ENCODE data around the gene AIFM1. TPM values are rescaled to one million over a fixed set of nuclear protein-coding genes. Genes with fewer than 3 reads are reported as not detected.

AIFM1 gene
- total and polyA plus RNA-seq, 2 experiments from 2014 or later = 29.6 to 47.3 TPM

DNA sequence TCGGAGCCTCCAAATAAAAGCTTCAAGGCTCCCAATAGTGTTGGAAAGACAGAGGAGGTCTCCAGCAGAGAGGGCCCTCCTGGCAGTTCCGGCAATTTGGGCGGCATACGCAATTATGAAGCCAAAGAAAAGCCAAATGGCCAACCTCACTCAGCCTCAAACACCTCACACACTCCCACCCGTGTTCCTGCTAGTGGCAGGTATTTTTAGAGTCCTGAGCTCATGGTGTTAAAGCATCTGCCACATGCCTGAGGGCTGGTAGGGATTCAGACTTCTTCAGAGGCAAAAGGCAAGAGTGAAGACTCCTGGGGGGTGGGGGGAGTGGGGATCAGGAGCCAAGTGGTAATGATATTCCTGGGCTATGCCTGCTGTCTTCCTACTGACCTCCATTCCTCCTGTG is 13.5 kb upstream of the AIFM1 start:
- Histone ChIP-seq H3F3A (replicated peaks; ENCODE audit: low read depth) (no peaks in the 10 kb centered on the region), H3K4me3 (no peak overlapping the region), H2AFZ (no peak overlapping the region), H3K4me2 (no peak overlapping the region), H3K36me3 (ENCODE audit: insufficient read depth) (no peaks in the 10 kb centered on the region), H3K79me2 (replicated peaks; ENCODE audit: insufficient read depth) (no peaks in the 10 kb centered on the region), H3K9me2 (ENCODE audit: insufficient read depth) (no peaks in the 10 kb centered on the region), H3K27ac (ENCODE audit: low read depth) (no peak overlapping the region), H3K27me3 (ENCODE audit: insufficient read depth) (no peaks in the 10 kb centered on the region), H3K4me1 (ENCODE audit: insufficient read depth) (no peaks in the 10 kb centered on the region), H4K20me1 (replicated peaks; ENCODE audit: insufficient read depth) (no peaks in the 10 kb centered on the region)
- TF ChIP-seq, protein P1, sequence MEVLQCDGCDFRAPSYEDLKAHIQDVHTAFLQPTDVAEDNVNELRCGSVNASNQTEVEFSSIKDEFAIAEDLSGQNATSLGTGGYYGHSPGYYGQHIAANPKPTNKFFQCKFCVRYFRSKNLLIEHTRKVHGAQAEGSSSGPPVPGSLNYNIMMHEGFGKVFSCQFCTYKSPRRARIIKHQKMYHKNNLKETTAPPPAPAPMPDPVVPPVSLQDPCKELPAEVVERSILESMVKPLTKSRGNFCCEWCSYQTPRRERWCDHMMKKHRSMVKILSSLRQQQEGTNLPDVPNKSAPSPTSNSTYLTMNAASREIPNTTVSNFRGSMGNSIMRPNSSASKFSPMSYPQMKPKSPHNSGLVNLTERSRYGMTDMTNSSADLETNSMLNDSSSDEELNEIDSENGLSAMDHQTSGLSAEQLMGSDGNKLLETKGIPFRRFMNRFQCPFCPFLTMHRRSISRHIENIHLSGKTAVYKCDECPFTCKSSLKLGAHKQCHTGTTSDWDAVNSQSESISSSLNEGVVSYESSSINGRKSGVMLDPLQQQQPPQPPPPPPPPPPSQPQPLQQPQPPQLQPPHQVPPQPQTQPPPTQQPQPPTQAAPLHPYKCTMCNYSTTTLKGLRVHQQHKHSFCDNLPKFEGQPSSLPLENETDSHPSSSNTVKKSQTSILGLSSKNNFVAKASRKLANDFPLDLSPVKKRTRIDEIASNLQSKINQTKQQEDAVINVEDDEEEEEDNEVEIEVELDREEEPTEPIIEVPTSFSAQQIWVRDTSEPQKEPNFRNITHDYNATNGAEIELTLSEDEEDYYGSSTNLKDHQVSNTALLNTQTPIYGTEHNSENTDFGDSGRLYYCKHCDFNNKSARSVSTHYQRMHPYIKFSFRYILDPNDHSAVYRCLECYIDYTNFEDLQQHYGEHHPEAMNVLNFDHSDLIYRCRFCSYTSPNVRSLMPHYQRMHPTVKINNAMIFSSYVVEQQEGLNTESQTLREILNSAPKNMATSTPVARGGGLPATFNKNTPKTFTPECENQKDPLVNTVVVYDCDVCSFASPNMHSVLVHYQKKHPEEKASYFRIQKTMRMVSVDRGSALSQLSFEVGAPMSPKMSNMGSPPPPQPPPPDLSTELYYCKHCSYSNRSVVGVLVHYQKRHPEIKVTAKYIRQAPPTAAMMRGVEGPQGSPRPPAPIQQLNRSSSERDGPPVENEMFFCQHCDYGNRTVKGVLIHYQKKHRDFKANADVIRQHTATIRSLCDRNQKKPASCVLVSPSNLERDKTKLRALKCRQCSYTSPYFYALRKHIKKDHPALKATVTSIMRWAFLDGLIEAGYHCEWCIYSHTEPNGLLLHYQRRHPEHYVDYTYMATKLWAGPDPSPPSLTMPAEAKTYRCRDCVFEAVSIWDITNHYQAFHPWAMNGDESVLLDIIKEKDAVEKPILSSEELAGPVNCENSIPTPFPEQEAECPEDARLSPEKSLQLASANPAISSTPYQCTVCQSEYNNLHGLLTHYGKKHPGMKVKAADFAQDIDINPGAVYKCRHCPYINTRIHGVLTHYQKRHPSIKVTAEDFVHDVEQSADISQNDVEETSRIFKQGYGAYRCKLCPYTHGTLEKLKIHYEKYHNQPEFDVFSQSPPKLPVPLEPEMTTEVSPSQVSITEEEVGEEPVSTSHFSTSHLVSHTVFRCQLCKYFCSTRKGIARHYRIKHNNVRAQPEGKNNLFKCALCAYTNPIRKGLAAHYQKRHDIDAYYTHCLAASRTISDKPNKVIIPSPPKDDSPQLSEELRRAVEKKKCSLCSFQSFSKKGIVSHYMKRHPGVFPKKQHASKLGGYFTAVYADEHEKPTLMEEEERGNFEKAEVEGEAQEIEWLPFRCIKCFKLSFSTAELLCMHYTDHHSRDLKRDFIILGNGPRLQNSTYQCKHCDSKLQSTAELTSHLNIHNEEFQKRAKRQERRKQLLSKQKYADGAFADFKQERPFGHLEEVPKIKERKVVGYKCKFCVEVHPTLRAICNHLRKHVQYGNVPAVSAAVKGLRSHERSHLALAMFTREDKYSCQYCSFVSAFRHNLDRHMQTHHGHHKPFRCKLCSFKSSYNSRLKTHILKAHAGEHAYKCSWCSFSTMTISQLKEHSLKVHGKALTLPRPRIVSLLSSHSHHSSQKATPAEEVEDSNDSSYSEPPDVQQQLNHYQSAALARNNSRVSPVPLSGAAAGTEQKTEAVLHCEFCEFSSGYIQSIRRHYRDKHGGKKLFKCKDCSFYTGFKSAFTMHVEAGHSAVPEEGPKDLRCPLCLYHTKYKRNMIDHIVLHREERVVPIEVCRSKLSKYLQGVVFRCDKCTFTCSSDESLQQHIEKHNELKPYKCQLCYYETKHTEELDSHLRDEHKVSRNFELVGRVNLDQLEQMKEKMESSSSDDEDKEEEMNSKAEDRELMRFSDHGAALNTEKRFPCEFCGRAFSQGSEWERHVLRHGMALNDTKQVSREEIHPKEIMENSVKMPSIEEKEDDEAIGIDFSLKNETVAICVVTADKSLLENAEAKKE (CRISPR knock-in tag; IDR thresholded peaks at IDR 0.05) = no peak
- TF ChIP-seq STAT1 (IDR thresholded peaks at IDR 0.05; ENCODE audit: unreplicated experiment) (no peak), POLR2AphosphoS5 (IDR thresholded peaks at IDR 0.05; ENCODE audit: low read depth) (no peak), EZH2phosphoT487 (IDR thresholded peaks at IDR 0.05; ENCODE audit: unreplicated experiment) (no peak), NANOG (IDR thresholded peaks at IDR 0.05; ENCODE audit: borderline replicate concordance) (no peak), CREB1 (CRISPR knock-in tag; IDR thresholded peaks at IDR 0.05; ENCODE audit: low read depth) (no peak), ZNF114 (CRISPR knock-in tag; IDR thresholded peaks at IDR 0.05) (no peak), EZH2 (IDR thresholded peaks at IDR 0.05; ENCODE audit: low read depth, unreplicated experiment) (no peak), ZNF331 (CRISPR knock-in tag; IDR thresholded peaks at IDR 0.05; ENCODE audit: low read depth) (no peak), JUNB (IDR thresholded peaks at IDR 0.05; ENCODE audit: unreplicated experiment) (no peak)
- TF ChIP-seq, protein P2, sequence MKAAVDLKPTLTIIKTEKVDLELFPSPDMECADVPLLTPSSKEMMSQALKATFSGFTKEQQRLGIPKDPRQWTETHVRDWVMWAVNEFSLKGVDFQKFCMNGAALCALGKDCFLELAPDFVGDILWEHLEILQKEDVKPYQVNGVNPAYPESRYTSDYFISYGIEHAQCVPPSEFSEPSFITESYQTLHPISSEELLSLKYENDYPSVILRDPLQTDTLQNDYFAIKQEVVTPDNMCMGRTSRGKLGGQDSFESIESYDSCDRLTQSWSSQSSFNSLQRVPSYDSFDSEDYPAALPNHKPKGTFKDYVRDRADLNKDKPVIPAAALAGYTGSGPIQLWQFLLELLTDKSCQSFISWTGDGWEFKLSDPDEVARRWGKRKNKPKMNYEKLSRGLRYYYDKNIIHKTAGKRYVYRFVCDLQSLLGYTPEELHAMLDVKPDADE (IDR thresholded peaks at IDR 0.05) = no peak
- TF ChIP-seq, protein P3, sequence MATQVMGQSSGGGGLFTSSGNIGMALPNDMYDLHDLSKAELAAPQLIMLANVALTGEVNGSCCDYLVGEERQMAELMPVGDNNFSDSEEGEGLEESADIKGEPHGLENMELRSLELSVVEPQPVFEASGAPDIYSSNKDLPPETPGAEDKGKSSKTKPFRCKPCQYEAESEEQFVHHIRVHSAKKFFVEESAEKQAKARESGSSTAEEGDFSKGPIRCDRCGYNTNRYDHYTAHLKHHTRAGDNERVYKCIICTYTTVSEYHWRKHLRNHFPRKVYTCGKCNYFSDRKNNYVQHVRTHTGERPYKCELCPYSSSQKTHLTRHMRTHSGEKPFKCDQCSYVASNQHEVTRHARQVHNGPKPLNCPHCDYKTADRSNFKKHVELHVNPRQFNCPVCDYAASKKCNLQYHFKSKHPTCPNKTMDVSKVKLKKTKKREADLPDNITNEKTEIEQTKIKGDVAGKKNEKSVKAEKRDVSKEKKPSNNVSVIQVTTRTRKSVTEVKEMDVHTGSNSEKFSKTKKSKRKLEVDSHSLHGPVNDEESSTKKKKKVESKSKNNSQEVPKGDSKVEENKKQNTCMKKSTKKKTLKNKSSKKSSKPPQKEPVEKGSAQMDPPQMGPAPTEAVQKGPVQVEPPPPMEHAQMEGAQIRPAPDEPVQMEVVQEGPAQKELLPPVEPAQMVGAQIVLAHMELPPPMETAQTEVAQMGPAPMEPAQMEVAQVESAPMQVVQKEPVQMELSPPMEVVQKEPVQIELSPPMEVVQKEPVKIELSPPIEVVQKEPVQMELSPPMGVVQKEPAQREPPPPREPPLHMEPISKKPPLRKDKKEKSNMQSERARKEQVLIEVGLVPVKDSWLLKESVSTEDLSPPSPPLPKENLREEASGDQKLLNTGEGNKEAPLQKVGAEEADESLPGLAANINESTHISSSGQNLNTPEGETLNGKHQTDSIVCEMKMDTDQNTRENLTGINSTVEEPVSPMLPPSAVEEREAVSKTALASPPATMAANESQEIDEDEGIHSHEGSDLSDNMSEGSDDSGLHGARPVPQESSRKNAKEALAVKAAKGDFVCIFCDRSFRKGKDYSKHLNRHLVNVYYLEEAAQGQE (IDR thresholded peaks at IDR 0.05; ENCODE audit: unreplicated experiment) = no peak
- TF ChIP-seq, protein P4, sequence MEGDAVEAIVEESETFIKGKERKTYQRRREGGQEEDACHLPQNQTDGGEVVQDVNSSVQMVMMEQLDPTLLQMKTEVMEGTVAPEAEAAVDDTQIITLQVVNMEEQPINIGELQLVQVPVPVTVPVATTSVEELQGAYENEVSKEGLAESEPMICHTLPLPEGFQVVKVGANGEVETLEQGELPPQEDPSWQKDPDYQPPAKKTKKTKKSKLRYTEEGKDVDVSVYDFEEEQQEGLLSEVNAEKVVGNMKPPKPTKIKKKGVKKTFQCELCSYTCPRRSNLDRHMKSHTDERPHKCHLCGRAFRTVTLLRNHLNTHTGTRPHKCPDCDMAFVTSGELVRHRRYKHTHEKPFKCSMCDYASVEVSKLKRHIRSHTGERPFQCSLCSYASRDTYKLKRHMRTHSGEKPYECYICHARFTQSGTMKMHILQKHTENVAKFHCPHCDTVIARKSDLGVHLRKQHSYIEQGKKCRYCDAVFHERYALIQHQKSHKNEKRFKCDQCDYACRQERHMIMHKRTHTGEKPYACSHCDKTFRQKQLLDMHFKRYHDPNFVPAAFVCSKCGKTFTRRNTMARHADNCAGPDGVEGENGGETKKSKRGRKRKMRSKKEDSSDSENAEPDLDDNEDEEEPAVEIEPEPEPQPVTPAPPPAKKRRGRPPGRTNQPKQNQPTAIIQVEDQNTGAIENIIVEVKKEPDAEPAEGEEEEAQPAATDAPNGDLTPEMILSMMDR (conservative IDR thresholded peaks at IDR 0.05; ENCODE audit: low read depth in 2 of 2) = no peak
- no peaks in the 10 kb centered on the region; the same call in 2 of the 3 replicates for H3K9me3 Mint-ChIP-seq
- no peak overlapping the region for H3K4me3 Mint-ChIP-seq
- ATAC-seq = no peak
- H3K27me3 Mint-ChIP-seq (ENCODE audit: insufficient read depth, low read depth, poor library complexity) = peaks cover 6% of the 10 kb centered on the region
- H3K36me3 Mint-ChIP-seq (ENCODE audit: low read depth) = no peaks in the 10 kb centered on the region
- no peaks in the 10 kb centered on the region; the same call in 2 of the 3 replicates for H3K4me1 Mint-ChIP-seq
- no peak for DNase-seq (ENCODE audit: low spot score)
- no peak overlapping the region for H3K27ac Mint-ChIP-seq

Data from GM23338 (cell line).